Neural progenitor cell (in vitro differentiated cells): Measurements from ENCODE around the gene NDUFA8. TPM values are rescaled to one million over a fixed set of nuclear protein-coding genes. Genes with fewer than 3 reads are reported as not detected.

Source experiments
- DNase-seq: peaks from one replicate; pipeline ENCODE4 v3.0.0-alpha.2; 2016; ENCODE audit warnings: low spot score
- H2AFZ ChIP-seq: fragments of 200-600 bp; sonication (generic); replicated peaks from 2 replicates; pipeline ENCODE4 v1.6.1; 2016; ENCODE audit warnings: antibody characterized with exemption
- H3F3A ChIP-seq: fragments of 200-600 bp; sonication (generic); 2 replicates; pipeline ENCODE4 v1.6.1; 2016; ENCODE audit warnings: antibody characterized with exemption, low read depth
- H3K27ac ChIP-seq: fragments of 200-600 bp; sonication (generic); 2 replicates; pipeline ENCODE4 v1.5.1; 2016; ENCODE audit warnings: mild to moderate bottlenecking
- H3K27me3 ChIP-seq: fragments of 200-600 bp; sonication (generic); 2 replicates; pipeline ENCODE4 v1.6.1; 2016; ENCODE audit warnings: mild to moderate bottlenecking, moderate library complexity
- H3K36me3 ChIP-seq: fragments of 200-600 bp; sonication (generic); 2 replicates; pipeline ENCODE4 v1.5.1; 2016
- H3K4me1 ChIP-seq: fragments of 200-600 bp; sonication (generic); 2 replicates; pipeline ENCODE4 v1.6.1; 2016; ENCODE audit warnings: mixed run types
- H3K4me2 ChIP-seq: fragments of 200-600 bp; sonication (generic); 2 replicates; pipeline ENCODE4 v1.6.1; 2016
- H3K4me3 ChIP-seq: fragments of 200-600 bp; sonication (generic); 2 replicates; pipeline ENCODE4 v1.5.1; 2016
- H3K79me2 ChIP-seq: fragments of 200-600 bp; sonication (generic); 2 replicates; pipeline ENCODE4 v1.6.1; 2016; ENCODE audit warnings: low read depth
- H3K9ac ChIP-seq: fragments of 200-600 bp; sonication (generic); 2 replicates; pipeline ENCODE4 v1.6.1; 2016
- H3K9me3 ChIP-seq: fragments of 200-600 bp; sonication (generic); 2 replicates; pipeline ENCODE4 v1.5.1; 2016; ENCODE audit warnings: low read depth
- H4K20me1 ChIP-seq: fragments of 200-600 bp; sonication (generic); 2 replicates; pipeline ENCODE4 v1.6.1; 2016; ENCODE audit warnings: low read depth
- H3K27ac Mint-ChIP-seq: 3 replicates; pipeline ENCODE4 v1.8.0; 2021; ENCODE audit warnings: mixed read lengths
- H3K27me3 Mint-ChIP-seq: 2 replicates; pipeline ENCODE4 v1.8.0; 2022; ENCODE audit warnings: low read depth, mild to moderate bottlenecking, inconsistent platforms, moderate library complexity, mixed read lengths; ENCODE audit not compliant: insufficient read depth
- H3K36me3 Mint-ChIP-seq: 3 replicates; pipeline ENCODE4 v1.8.0; 2021; ENCODE audit warnings: mixed read lengths
- H3K4me1 Mint-ChIP-seq: 3 replicates; pipeline ENCODE4 v1.8.0; 2021; ENCODE audit warnings: mixed read lengths
- H3K4me3 Mint-ChIP-seq: 3 replicates; pipeline ENCODE4 v1.8.0; 2021; ENCODE audit warnings: mild to moderate bottlenecking, moderate library complexity, mixed read lengths
- H3K9me3 Mint-ChIP-seq: 3 replicates; pipeline ENCODE4 v1.8.0; 2020; ENCODE audit warnings: mixed read lengths
- EZH2 ChIP-seq: fragments of 200-600 bp; sonication (generic); IDR thresholded peaks from 2 replicates; pipeline ENCODE4 v1.6.1; 2017; ENCODE audit warnings: antibody characterized with exemption, mild to moderate bottlenecking, moderate library complexity
- EZH2phosphoT487 ChIP-seq: fragments of 200-600 bp; sonication (generic); IDR thresholded peaks from 2 replicates; pipeline ENCODE4 v1.6.1; 2017; ENCODE audit warnings: antibody characterized with exemption
- total RNA-seq: library from RNA; depleted of rRNA; stranded (reverse); fragments of >200 nt; gene quantifications from 2 replicates; pipeline ENCODE4 v1.2.3, GENCODE V29; 2015; ENCODE audit warnings: low replicate concordance
- TF ChIP-seq, protein P1 (sequence below): fragments of 200-600 bp; sonication (generic); IDR thresholded peaks from 2 replicates; pipeline ENCODE4 v1.5.1; 2017; ENCODE audit warnings: antibody characterized with exemption, mild to moderate bottlenecking

Gene NDUFA8
- total RNA-seq, 1 donor from 2014 or later = 49.6 TPM

- no peaks in the 10 kb centered on the region for H3K9me3 ChIP-seq
- H3K27me3 Mint-ChIP-seq = peaks cover 47% of the 10 kb centered on the region
- no peaks in the 10 kb centered on the region for H3K79me2 ChIP-seq
- DNase-seq = no peak
- no peak overlapping the region for H3K27ac ChIP-seq
- peaks cover 100% of the 10 kb centered on the region for H3K27me3 ChIP-seq
- H3K4me1 Mint-ChIP-seq = peaks cover 37% of the 10 kb centered on the region
- H3K4me1 ChIP-seq = peaks cover 27% of the 10 kb centered on the region
- no peaks in the 10 kb centered on the region for H3K36me3 ChIP-seq
- H3K36me3 Mint-ChIP-seq = no peaks in the 10 kb centered on the region
- H3F3A ChIP-seq = peaks cover under 1% of the 10 kb centered on the region
- H3K9ac ChIP-seq = no peak overlapping the region
- no peaks in the 10 kb centered on the region for H3K9me3 Mint-ChIP-seq
- peaks cover 36% of the 10 kb centered on the region for H4K20me1 ChIP-seq
- H3K27ac Mint-ChIP-seq = no peak overlapping the region
- TF ChIP-seq EZH2 = no peak
- TF ChIP-seq, protein P1, sequence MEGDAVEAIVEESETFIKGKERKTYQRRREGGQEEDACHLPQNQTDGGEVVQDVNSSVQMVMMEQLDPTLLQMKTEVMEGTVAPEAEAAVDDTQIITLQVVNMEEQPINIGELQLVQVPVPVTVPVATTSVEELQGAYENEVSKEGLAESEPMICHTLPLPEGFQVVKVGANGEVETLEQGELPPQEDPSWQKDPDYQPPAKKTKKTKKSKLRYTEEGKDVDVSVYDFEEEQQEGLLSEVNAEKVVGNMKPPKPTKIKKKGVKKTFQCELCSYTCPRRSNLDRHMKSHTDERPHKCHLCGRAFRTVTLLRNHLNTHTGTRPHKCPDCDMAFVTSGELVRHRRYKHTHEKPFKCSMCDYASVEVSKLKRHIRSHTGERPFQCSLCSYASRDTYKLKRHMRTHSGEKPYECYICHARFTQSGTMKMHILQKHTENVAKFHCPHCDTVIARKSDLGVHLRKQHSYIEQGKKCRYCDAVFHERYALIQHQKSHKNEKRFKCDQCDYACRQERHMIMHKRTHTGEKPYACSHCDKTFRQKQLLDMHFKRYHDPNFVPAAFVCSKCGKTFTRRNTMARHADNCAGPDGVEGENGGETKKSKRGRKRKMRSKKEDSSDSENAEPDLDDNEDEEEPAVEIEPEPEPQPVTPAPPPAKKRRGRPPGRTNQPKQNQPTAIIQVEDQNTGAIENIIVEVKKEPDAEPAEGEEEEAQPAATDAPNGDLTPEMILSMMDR = no peak
- TF ChIP-seq EZH2phosphoT487 = no peak
- H3K4me3 Mint-ChIP-seq = peak overlapping the region; percentile 3
- H3K4me3 ChIP-seq = no peak overlapping the region
- H2AFZ ChIP-seq = no peak overlapping the region
- H3K4me2 ChIP-seq = no peak overlapping the region
These were observed 29.6 kb downstream of the NDUFA8 start for GRCh38 chr9:122129969-122130368.

DNA sequence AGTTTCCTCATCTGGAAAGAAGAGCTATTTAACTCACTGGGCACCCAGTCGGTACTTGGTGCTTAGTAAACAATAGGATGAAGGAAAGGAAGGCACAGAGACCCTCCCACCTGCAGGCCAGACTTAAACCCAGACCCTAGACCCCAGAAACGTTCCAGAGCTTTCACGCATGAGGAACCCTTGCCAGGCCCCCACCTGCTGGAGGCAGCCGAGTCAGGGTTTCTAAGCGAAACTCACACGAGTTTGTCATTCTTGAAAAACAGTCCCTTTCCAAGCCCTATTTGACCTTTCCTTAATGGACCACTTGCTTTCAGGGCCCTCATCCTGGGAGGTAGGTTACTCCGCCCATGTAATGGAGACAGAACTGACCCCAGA, 30.6 kb downstream of the NDUFA8 start:
- Mint-ChIP-seq H3K4me1 (peaks cover 29% of the 10 kb centered on the region), H3K4me3 (no peak overlapping the region), H3K27me3 (peaks cover 52% of the 10 kb centered on the region), H3K27ac (no peak overlapping the region), H3K36me3 (no peaks in the 10 kb centered on the region), H3K9me3 (no peaks in the 10 kb centered on the region)
- H3K4me1 ChIP-seq = peaks cover 19% of the 10 kb centered on the region
- H3K27ac ChIP-seq = no peak overlapping the region
- no peaks in the 10 kb centered on the region for H3K36me3 ChIP-seq
- H2AFZ ChIP-seq = no peak overlapping the region
- H4K20me1 ChIP-seq = peaks cover 28% of the 10 kb centered on the region
- no peak overlapping the region for H3K9ac ChIP-seq
- no peak overlapping the region for H3K4me2 ChIP-seq
- no peaks in the 10 kb centered on the region for H3F3A ChIP-seq
- H3K27me3 ChIP-seq = peaks cover 100% of the 10 kb centered on the region
- no peak for TF ChIP-seq EZH2phosphoT487
- no peak for TF ChIP-seq EZH2
- TF ChIP-seq, protein P1 = no peak
- no peak overlapping the region for H3K4me3 ChIP-seq
- H3K9me3 ChIP-seq = no peaks in the 10 kb centered on the region
- H3K79me2 ChIP-seq = no peaks in the 10 kb centered on the region
- no peak for DNase-seq

DNA sequence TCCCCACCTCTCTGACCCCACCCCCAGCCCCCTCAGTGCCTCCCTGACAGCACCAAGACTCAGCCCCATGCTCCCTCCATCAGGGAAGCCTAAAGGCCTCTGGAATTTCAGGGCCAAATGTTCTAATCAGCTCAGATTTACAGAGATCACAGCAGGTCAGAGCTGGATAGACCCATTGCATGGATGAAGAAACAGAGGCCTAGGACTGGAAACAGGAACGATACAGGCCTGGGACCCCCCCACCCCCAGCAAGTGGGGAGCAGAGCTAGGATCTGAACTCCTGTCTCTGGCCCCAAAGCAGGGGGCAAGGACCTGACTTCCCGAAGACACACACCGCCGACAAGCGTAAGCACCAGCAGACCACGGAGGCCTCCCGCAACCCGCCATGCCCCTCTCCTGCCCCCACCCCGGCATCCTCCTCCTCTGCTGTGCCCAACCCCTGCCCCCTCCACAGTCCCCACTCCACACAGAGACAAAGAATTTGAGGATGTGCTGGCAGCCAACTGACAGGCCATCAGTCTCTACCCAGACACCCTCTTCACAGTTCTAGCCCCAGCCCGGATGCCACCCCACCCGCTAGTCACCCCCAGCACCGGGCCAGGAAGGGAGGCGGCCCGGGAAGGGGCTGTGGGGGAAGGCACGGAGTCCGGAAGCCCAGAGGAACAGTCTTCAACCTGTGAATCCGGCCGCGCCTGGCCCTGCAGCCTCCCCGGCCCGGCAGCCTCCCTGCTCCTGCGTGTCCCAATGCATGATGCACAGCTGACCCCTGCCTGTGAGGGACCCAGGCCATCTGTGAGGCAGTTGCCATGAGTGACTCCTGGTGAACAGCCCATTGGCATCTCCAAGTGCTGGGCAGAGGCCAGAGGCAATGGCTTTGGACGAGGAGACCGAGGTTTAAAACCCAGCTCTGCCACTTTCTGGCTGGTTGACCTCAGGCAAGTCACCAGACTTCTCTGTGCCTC, 31.3 kb downstream of the NDUFA8 start:
- Histone ChIP-seq H3K4me1 (peaks cover 19% of the 10 kb centered on the region), H3F3A (no peaks in the 10 kb centered on the region), H3K9ac (no peak overlapping the region), H3K27ac (no peak overlapping the region), H2AFZ (no peak overlapping the region), H3K79me2 (no peaks in the 10 kb centered on the region), H3K9me3 (no peaks in the 10 kb centered on the region), H3K4me2 (no peak overlapping the region), H3K36me3 (no peaks in the 10 kb centered on the region), H3K4me3 (no peak overlapping the region), H3K27me3 (peaks cover 98% of the 10 kb centered on the region), H4K20me1 (peaks cover 23% of the 10 kb centered on the region)
- Mint-ChIP-seq H3K4me3 (no peak overlapping the region), H3K27me3 (peaks cover 51% of the 10 kb centered on the region), H3K36me3 (no peaks in the 10 kb centered on the region), H3K4me1 (peaks cover 29% of the 10 kb centered on the region), H3K9me3 (no peaks in the 10 kb centered on the region), H3K27ac (no peak overlapping the region)
- no peak for DNase-seq
- no peak for TF ChIP-seq EZH2phosphoT487
- TF ChIP-seq EZH2 = no peak
- TF ChIP-seq, protein P1 = no peak
